NCI-H524 (cell line): ENCODE data around the gene RAB3C.
"Not testable (repeated sequence)": the region's sequence is repeated elsewhere in the genome, so short reads cannot be mapped to it uniquely, and the experiment has no call there.

Experiments used
- DNase-seq, 2 experiments: peaks; one replicate each; lab custom pipeline; 2025; lab: John Stamatoyannopoulos, UW

Gene RAB3C

DNA sequence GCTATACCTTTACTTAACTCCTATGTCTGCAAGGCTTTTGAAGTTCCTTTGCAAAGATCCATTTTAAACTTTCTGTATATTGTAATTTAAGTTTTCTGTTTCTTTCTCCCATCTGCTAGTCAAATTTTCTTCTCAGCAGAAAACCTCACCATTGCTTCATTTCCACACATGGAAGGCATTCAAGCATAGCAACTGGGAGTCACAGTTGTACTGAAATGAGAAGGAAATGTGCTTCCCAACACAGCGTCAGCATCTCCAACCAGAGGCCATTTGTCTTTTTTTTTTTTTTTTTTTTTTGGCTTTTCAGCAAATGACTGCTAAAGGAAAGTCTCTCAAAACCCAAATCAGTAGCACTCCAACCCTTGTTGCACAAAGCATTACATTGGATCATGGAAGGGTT is 92.5 kb downstream of the RAB3C start:
- DNase-seq: no peak

DNA sequence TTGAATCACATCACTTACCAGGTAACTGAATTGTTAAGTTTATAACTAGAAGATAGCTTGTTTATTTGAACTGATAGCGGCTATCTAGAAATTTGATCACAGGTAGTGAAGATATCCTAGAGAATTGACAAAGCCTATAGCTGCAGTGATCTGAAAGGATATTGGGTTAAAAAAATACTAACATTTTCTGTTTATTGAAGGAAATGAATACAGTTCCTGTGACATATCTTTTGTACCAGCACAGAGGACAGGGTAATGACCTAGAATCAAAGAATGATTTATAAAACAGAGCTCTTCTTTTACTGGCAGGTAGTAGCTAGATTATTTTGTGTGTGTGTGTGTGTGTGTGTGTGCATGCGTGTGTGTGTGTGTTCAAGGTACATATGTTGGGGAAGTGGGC is 94.8 kb downstream of the RAB3C start:
- no peak for DNase-seq

DNA sequence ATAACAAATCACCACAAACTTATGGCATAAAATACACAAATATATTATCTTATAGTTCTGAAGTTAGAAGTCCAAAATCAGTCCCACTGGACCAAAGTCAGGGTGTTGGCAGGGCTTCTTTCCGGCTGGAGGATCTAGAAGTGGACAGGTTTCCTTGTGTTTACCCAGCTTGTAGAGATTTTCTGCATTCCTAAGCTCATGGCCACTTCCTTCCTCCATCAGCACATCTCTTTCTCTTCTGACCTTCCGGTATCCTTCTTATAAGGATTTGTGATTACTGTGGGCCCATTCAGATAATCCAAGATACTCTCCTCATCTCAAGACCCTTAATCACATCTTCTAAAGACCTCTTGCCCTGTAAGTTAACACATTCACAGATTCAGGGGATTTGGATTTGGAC is 97.6 kb downstream of the RAB3C start:
- no peak for DNase-seq

DNA sequence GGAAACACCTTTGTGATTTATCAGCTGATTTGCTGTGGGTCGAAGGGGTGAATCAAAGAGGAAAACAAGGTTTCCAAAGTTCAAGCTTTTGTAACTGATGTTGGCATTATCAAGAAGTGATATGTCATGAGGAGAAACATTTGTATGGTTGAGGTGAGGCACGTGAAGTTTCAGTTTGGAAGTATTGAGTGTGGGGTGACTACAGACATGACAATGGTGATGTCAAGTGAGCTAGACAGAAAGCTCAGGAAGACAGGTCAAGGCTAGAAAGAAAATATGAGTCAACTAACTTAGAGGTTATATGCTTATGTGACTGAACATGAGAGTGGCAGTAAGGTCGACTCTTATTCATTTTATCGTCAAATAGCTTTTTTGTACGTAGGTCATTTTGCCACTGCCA is 99.1 kb downstream of the RAB3C start:
- DNase-seq: no peak

DNA sequence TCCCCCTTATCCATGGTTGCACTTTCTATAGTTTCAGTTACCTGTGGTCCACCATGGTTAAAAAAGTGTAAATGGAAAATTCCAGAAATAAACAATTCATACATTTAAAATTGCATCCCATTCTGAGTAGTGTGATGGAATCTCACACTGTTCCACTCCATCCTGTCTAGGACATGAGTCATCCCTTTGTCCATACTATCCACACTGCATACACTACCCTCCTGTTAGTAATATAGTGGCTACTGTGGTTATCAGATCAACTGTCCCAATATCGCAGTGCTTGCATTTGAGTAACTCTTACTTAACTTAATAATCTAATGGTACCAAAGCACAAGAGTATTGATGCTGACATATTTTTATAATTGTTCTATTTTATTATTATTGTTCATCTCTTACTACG is 100.7 kb downstream of the RAB3C start:
- no peak for DNase-seq

DNA sequence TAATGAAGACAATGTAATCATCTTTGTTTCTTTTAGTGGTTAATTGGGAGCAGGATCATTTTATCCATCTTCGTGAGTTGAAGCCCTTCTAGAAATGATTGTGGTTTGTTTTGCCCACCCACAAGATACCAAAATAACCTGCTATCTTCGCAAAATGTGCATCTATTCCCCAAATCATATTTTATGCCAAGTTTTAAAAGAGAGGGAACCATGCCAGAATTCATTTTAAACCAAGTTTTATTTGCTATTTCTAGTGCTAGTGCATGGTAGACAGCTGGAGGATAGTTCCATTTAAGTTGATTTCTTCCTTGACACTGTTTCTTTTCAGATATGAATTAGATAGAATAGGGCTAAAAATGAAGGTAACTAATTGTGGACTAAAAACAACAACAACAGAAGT is 104.2 kb downstream of the RAB3C start:
- DNase-seq: no peak

DNA sequence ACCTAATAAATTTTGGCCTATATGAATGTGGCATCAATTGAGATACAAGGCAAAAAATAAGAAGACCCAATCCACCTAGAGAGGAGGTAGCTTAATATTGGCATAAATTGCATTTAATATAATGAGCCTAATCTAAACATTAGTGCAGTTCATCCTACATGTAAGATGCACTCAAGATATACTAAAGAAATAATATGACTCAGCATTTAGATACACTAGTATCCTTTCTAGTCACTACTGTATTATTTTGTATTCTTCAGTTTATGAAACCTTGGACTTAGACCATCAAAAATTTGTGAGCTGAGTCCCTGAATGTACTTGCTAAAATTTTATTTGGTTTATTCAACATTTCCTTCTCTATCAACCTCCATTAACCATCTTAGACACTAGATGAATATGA is 104.7 kb downstream of the RAB3C start:
- DNase-seq: no peak

DNA sequence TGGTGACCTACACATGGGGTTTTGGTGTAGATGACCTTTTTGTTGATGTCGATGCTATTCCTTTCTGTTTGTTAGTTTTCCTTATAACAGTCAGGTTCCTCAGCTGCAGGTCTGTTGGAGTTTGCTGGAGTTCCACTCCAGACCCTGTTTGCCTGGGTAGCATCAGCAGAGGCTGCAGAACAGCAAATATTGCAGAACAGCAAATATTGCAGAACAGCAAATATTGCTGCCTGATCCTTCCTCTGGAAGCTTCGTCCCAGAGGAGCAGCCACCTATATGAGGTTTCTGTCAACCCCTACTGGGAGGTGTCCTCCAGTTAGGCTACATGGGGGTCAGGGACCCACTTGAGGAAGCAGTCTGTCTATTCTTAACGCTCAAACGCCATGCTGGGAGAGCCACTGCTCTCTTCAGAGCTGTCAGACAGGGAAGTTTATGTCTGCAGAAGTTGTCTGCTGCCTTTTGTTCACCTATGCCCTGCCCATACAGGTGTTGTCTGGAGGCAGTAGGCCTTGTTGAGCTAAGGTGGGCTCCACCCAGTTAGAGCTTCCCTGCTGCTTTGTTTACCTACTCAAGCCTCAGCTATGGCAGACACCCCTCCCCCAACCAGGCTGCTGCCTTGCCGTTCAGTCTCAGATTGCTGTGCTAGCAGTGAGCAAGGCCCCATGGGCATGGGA is 116.3 kb downstream of the RAB3C start:
- not testable (repeated sequence) for DNase-seq

DNA sequence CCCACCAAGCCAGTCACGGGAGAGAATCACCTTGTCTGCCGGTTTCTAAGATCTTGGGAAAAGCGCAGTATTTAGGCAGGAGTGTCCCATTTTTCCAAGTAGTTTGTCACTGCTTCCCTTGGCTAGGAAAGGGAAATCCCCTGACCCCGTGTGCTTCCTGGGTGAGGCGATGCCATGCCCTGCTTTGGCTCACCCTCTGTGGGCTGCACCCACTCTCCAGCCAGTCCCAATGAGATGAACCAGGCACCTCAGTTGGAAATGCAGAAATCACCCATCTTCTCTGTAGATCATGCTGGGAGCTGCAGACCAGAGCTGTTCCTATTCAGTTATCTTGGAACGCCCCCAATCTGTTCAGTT is 116.9 kb downstream of the RAB3C start:
- no peak for DNase-seq

DNA sequence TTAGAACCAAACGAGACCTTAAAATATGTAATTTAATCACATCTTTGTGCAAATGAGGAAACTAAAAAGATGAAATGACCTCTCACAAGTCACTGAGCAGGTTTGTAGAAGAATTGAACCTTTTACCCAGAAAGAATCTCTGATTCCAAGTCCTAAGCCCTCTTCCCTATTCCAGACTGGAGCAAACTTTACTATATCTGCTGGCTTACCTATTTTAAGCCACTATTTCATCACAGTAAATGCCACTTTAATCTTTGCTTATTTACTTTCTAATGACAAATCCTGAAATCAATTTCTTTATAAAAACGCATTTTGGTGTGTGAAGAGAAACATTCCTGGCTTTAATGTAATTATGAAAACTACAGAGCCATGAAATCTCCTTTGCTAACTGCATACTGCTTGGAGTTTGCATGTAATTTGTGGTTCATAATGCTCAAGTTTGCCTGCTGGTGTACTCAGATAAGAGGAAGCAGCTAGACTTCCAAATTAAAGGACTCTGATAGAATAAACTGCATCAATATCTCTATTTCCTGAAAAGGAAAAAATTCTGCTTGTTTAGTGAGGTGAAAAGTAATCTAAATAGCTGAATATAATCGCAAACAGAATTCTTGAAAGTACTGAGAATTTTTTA is 121.2 kb downstream of the RAB3C start:
- DNase-seq: no peak

DNA sequence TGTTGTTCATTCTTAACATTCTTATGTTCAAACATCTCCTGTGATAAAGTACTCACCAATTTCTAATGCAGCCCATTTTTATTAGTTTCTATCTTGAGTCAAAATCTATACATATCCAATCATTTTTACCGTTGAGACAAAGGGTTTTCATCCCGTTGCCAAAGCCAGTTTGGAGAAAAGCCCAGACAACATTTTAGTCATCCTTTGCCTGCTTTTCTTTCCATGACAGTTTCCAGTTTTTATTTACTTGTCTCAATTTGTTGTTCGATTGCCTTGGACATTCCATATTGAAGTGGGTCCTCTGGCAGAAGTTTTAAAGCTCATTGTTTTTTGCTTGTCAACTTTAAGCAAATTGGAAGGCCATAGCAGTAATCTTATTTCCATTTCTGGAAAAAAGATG is 123.9 kb downstream of the RAB3C start:
- no peak for DNase-seq

DNA sequence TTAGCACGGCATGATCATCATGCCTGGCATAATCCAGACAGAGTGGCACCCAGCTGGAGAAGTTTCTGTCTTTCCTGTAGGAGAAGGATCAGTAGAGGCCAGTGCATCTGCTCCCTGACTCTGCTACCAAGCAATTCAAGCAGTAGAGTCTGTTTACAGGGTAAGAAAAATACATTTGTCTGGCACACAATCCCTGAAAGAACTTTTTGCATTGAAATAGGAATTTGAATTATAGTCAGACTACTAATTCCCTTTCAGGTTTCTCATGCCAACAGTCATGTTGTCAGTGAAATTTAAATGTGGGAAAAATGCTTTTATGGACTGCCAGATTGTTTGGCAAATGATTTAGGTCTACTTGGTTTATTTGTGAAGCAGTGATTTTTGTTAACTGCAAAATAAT is 125.6 kb downstream of the RAB3C start:
- no peak for DNase-seq

DNA sequence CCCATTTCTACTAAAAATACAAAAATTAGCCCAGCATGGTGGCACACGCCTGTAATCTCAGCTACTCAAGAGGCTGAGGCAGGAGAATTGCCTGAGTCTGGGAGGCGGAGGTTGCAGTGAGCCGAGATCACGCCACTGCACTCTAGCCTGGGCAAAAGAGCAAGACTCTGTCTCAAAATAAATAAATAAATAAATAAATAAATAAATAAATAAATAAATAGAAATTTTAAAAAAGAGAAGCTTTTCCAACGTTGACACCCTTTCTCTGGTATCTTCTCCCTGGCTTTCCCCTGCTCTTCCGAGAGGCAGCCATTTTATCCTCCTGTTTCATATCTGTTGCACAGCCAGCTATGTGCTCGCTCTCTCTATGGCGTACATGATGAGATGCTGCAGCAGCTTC is 127.5 kb downstream of the RAB3C start:
- DNase-seq: not testable (repeated sequence)

DNA sequence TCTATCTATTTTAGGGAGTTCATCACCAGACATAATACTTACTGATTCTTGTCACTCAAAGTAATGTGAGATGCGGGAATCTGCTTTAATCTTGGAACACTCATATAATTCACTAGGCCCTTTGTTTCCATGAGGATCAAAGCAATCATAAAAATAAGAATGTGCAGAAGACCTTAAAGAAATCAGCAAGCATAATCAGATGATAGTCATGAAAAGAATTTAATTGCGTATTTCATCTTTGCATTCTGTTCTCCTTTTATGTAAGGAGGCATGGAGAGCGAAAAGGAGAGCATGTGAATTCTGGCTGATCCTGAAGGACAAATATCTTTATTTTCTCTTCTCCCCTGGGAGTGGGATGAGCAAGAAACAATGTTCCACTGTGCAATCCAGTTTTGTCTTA is 128.0 kb downstream of the RAB3C start:
- no peak for DNase-seq

DNA sequence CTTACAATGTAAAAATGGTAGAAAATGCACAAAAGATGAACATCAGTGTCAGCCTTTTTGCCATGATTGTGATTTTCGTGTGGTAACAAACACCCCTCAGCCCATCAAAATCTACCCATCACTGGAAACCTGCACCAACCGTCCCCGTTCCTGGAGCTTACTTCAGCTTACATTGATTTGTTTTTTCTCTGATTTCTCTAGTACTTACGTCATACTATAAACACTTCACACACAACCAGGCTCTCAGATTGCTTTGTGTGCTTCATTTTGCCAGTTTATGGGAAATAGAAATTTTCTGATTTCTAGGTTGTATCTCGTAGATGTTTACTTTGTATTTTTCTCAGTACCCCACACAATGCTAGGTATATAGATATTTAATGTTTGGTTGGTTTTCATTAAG is 129.1 kb downstream of the RAB3C start:
- DNase-seq: no peak

DNA sequence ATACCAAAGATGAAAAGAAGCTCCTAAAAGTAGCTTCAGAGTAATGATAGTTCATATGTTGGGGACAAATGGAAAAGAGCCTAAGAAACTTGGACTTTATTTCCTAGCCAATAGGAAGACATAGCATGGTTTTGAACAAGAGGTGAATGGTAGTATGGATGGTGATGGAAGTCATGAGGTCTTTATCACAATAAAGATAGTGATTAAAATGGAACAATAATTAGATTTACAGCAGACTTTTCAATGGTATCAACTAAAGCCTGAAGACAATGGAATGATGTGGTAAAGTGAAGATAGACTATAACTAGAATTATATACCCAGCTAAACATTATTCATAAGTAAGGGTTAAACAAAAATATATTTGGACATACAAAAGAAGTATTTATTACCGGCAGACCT is 131.2 kb downstream of the RAB3C start:
- DNase-seq: no peak

DNA sequence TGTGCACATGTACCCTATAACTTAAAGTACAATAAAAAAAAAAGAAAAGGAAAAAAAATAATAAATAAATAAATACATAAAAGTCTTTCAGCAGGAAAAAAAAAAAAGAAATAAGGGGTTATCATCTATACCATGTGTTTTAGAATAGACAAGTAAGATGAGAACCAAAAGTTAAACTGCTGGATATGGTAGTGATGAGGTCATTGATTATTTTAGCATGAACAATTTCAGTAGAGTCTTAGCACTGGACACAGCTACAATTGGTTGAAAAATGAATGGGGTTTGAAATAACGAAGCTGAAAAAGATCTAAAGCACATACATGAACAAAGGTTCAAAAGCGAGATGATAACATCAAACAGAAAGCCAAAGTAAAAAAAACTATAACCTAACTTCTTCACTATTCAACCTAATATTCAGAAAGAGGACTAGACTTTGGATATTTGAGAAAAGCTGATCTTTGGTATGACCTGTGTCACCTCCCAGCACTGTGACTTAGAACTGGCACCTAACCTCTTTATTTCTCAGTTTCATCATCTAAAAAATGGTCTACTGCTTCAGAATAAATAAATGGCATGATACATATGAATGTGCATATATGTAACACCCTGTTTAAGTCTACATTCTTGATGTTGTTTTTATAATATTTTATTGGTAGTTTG is 133.3 kb downstream of the RAB3C start:
- no peak for DNase-seq

DNA sequence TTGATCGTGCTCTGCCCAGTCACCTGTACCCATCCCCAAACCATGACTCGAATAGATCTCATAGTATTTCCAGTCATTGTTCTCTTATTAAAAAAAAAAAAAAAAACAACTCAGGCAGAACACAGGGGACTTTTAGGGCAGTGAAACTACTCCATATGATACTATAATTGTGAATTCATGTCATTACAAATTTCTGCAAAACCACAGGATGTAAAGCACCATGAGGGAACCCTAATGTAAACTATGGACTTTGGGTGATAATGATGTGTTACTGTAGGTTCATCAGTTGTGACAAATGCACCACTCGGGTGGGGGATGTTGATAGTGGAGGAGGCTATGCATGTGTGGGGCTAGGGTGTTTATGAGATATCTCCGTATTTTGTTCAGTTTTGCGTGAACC is 133.8 kb downstream of the RAB3C start:
- no peak for DNase-seq

DNA sequence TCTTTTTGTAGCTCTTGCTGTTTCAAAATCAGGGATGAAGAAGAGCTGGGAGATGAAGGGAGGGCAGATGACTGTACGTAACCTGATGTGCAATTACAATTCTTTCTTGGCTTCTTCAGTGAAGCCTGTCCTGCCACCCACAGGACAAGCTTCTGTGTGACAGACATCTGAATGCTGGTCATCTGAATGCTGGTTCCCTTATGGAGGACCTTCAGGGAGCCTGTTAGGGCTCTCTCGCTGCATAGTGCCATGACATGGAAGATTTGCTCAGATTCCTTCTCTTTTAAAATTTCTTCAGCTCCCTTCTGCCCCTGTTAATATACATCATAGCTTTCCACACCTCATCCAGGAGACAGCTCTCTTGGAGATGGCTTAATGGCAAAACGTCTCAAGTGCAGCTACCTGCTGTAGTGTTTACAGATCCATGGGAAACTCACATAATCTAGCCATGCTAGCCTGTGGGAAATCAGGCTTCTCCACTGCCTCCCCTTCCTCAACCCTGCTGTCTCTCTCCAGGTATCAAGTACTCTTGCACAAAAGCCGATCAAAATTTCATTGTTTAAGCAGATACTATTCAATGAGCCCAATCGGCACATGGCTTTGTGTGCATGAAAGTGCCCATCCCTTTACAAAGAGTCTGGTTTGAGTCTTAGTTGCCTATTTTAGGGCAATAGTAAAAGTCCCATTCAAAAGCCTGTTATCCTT is 134.6 kb downstream of the RAB3C start:
- no peak for DNase-seq

DNA sequence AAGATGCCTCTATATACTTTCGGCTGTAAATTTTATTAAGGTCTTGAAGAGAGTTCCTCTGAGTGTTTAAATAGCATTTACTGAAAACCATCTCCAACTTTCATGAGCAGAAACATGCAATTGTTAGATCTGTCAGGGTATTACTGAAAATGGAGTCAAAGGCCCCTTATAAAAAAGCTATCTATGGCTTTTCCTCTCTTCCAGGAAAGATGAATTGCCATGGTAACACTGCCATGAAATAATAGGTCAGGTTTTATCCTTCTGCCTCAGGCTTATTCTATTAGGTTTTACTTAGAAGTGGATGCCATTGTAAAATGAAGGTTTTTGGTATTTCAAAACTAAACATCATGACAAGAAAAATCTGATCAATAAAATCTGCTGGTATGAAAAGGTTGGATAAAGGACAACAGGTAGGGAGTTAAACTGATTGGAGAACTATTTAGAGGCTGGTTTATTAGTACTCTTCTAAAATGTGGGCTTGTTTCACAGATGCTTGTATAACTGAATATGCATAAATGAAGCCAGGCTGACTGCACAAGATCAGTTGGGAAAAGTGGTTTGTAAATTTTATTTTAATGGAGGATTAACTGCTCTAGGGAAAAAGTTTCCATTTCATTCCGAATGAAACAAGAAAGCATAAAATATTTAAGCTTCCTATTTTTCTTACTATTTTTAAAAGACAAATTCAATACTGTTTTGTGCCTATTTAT is 135.5 kb downstream of the RAB3C start:
- no peak for DNase-seq

DNA sequence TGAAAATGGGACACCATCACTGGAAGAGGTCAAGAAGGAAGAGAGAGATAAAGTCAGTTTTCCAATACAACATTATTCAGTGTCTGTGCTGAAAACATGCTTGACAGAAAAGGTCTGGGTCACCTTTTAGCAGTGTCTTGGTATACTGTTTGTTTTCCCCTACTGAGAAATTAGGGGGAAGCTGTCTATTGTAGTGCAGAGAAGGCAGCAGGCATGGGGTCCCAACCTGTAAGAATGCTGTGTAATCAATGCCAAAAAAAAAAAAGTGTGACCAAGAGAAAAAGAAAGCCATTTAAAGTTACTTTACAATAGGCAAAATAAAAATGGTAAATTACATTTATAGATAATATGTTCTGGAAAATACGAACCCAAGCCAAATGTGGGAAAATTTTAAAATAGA is 139.3 kb downstream of the RAB3C start:
- DNase-seq: no peak

DNA sequence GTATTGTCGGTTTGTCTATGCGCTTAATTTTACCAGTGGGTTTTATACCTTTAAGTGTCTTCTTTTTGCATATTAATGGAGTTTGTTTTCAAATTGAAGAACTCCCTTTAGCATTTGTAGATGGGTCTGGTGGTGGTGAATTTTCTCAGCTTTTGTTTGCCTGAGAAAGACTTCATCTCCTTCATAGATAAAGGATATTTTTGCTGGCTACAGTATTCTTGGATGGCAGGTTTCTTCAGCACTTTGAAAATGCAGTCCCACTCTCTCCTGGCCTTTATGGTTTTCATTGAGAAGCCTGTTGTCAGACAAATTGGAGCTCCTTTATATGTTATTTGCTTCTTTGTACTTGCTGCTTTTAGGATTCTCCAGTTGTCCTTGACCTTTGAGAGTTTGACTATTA is 142.1 kb downstream of the RAB3C start:
- no peak for DNase-seq

DNA sequence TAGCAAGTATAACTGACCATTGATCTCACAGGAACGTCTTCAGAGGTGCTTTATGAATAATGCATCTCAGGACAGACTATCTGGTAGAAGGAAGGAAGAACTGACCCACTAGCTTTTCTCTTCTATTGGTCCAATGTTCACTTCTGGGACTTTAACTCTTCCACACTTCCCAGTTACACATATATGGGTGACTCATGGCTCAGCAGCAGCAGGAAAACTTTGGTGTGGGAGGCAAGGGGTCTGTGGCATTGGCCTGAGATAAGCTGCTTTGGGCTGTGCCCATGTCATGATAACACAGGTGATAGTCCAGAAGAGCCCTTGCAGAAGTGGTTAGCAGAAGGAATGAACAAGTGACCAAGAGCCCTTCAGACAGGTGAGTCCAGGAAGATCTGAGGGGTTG is 148.8 kb downstream of the RAB3C start:
- no peak for DNase-seq
